NCI-H510A (cell line): ENCODE measurements around the gene IFIT2.
"Not testable (repeated sequence)": the region's sequence is repeated elsewhere in the genome, so short reads cannot be mapped to it uniquely, and the experiment has no call there.

Source experiments
- DNase-seq: peaks from one replicate; lab custom pipeline; 2025; lab: John Stamatoyannopoulos, UW

IFIT2 gene

DNA sequence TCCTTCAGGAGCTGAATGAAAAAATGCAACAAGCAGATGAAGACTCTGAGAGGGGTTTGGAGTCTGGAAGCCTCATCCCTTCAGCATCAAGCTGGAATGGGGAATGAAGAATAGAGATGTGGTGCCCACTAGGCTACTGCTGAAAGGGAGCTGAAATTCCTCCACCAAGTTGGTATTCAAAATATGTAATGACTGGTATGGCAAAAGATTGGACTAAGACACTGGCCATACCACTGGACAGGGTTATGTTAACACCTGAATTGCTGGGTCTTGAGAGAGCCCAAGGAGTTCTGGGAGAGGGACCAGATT, 5.4 kb downstream of the IFIT2 start:
- DNase-seq = no peak

DNA sequence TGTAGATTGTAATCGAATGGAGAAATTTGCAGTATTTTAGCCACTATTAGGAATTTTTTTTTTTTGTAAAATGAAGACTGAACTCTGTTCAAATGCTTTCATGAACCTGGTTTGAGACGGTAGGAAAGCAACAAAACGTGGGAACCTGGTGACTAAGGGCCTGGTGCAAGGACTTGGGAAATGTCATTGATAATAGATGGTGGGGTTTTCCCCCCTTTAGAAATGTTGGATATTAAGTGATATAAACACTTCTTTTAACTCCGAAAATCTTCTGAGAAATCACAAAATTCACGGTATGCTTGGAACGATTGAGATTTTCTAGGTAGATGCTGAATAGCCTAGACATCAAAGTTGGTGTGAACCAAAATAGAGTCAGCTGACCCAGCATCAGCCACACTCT, 6.4 kb downstream of the IFIT2 start:
- DNase-seq = no peak

DNA sequence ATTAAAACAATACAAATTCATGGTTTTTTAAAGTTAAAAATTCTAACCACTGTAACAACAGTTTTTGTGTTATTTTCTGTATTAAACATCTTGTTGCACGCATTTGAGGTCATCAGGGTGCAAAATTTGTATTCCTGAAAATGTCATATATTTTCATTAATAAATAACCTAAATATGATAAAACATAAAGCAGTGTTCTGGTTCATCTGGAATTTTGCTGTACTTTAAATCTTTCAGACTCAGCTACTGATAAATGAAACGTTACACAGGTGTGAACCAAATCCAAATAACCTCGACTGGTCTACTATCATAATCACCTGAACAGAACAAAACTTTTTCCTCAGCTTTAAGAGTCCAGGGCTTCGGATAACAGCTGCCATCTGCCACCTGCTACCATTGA, 6.9 kb downstream of the IFIT2 start:
- DNase-seq = no peak

DNA sequence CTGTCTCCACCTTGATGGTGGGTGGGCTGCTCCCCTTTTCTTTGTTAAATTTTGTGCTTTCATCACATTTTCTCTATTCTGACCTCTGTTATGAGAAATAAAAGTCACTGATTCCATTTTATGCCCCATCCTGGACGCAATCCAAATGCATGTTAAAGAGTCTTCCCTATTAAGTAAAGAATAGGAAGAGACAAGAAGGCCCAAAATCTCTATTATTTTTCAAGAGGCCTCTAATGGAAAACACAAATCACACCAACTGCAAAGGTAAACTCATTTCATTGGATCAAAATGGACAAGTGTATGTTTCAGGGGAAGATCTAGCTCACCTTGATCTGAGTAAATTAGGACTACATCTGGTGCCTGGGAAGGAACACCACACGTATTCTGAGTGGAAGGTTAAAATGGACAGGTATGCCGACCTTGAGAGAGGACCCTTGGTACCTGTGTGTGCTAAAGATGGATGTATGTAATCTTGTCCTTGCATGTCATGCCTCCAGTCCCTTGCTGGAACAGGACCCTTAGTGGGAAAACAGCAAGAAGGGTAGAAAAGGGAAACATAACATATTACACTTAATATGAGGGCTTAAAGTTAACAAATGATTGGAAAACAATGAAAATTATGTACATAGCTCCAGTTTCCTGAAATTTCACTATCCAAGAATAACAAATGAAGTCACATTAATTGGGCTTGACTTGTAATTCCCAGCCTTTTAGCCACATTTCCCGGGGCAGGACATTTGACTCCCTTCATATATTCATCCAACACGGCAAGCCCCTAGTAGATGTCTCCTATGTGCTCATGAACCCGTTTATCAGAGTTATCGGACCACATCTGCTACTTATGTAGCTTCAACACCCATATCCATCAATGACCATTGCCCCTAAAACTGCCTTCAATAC, 7.6 kb downstream of the IFIT2 start:
- DNase-seq = no peak

DNA sequence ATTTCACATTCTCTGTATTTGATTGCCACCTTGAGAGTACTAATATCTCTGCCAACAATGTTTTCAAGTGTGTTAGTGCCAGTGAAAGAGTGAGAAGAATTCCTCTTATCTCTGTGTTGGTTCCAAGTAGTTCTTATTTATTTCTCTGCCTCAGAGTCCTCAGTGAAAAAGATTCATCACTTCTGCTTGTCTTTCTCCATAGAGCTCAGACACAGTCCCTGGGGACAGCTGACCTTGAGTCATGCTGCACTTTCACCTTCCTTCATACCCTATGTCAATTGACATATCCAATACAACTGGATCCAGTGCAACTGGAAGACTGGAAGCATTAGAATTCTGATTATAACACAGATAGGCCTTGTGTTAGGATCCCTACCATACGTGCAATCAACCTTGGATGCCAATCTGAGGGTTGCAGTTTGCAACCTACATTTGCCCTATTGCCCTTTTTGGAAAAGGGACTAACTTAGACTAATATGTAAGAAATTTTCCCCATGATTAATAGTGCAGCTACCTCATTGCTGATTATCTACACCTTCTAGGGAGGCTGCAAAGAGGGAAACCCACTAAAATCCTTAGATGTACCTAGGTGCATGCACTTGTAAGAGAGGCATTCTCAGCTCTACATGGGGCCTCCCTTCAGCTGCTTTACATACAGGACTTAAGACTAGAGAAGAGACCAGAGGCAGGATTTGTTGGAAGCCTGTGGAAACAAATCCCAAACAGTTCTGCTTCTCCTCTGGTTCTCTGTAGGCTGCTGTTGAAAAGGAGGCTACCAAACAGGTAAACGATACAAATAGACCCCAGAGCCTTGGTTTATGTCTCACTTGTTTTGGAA, 8.4 kb downstream of the IFIT2 start:
- DNase-seq = no peak

DNA sequence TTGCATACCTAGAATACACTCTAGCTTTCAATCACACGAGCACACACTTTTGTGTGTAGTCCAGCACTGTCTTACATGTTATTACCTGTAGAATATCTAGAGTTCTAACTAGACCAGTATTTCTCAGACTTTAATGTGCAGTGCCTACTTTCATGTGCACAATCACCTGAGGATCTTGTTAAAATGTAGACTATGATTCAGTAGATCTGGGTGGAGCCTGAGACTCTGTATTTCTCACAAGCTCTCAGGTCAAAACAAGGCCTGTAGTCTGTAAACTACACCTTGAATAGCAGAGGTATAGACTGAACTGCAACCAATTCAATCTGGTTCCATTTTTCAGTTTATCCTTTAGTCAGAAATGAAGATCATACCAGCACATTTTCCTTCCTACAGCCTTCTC, 11.1 kb downstream of the IFIT2 start:
- DNase-seq = no peak

DNA sequence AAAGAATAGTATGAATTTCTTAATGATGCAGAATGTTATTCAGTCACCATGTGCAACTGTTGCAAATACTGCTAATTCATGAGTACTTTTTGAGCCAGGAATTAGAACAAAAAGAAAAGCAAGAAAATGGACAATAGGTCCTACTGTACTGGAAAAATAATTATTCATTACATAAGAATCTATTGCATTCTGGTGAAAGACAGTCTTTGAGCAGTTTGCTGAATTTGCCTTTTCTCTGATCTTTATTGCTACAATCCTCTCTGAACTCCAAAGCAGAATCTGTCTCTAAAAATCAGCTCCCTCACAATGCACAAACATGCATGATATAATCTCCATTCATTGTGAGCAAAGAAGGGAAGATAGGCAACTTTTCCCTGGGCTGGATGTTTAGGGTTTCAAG, 12.8 kb downstream of the IFIT2 start:
- DNase-seq = no peak

DNA sequence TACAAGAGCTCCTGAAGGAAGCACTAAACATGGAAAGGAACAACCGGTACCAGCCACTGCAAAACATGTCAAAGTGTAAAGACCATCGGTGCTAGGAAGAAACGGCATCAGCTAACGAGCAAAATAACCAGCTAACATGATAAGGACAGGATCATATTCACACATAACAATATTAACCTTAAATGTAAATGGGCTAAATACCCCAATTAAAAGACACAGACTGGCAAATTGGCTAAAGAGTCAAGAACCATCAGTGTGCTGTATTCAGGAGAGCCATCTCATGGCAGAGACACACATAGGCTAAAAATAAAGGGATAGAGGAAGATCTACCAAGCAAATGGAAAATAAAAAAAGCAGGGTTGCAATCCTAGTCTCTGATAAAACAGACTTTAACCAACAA, 16.2 kb downstream of the IFIT2 start:
- not testable (repeated sequence) for DNase-seq

DNA sequence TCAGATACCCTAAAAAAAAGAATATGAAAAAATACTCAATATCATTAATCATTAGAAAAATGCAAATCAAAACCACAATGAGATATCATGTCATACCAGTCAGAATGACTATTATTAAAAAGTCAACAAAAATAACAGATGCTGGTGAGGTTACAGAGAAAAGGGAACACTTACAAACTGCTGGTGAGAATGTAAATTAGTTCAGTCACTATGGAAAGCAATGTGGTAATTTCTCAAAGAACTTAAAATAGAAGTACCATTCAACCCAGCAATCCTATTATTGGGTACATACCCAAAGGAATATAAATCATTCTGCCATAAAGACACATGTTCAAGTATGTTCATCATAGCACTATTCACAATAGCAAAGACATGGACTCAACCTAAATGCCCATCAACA, 23.2 kb downstream of the IFIT2 start:
- not testable (repeated sequence) for DNase-seq

DNA sequence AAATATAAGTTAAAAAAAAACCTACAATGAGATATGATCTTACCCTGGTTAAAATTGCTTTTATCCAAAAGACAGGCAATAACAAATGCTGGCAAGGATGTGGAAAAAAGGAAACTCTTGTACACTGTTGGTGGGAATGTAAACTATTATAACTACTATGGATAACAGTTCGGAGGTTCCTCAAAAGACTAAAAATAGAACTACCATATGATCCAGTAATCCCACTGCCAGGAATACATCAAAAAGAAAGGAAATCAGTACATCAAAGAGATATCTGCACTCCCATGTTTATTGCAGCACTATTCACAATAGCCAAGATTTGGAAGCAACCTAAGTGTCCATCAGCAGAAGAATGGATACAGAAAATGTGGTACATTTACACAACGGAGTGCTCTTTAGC, 24.0 kb downstream of the IFIT2 start:
- not testable (repeated sequence) for DNase-seq

DNA sequence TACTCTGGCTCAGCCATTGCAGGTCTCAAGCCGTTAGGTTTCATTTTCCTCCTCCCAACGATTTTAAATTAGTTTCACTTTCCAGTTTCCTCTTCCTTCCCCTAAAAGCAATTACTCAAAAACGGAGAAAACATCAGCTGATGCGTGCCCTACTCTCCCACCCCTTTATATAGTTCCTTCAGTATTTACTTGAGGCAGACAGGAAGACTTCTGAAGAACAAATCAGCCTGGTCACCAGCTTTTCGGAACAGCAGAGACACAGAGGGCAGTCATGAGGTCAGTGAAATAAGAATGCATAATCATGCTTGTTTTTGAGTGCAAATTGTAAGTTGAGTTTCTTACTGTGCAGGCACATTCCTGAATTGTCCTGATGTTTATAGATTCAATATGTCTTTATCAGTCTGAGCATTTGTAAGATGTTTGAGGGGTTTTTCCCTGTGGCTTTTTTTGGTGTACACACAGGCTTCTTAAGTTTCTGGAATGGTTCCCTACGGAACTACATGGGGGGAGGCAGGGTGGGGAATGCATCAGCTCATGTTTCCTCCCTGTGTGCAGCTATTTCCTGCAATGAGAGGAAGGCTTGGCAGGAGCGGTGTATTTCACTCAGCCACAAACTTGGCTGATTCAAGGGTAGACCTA, 26.1 kb downstream of the IFIT2 start, which contains the start of gene IFIT3:
Gene IFIT3, plus strand, starts transcription at position 195 of the 639 bp plus-strand sequence. Its CDS starts 77 bp downstream, at position 272.
- DNase-seq = no peak

DNA sequence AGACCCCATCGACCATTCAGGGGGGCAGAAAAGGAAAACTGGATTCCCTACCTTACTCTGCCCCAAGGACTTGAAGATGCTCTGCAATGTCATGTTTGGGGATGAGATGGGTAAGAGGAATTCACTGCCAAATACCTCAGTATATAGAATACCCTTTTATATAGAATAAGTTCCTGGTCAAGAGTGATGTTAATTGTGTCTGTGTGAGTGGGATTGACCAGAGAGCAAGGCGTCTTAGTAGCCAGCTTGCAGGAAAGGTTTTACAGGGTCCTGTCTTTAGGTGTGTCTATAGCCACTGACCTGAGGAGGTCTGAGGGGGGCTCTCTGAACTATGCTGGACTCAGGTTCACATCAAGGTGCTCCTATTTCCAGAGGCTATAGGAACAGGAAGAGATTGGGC, 27.3 kb downstream of the IFIT2 start:
- DNase-seq = no peak

DNA sequence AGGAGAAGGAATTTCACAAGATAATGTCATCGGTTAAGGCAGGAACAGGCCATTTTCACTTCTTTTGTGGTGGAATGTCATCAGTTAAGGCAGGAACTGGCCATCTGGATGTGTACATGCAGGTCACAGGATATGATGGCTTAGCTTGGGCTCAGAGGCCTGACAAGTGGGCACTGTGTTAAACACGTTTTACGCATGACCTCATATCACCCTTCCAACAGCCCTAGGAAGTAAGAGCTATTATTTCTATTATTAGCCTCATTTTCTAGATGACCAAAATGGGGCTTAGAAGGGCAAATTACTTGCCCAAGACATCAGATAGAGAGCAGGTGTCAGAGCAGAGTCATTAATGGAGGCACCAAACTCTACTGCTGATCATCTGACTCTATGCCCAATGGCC, 28.2 kb downstream of the IFIT2 start:
- not testable (repeated sequence) for DNase-seq

DNA sequence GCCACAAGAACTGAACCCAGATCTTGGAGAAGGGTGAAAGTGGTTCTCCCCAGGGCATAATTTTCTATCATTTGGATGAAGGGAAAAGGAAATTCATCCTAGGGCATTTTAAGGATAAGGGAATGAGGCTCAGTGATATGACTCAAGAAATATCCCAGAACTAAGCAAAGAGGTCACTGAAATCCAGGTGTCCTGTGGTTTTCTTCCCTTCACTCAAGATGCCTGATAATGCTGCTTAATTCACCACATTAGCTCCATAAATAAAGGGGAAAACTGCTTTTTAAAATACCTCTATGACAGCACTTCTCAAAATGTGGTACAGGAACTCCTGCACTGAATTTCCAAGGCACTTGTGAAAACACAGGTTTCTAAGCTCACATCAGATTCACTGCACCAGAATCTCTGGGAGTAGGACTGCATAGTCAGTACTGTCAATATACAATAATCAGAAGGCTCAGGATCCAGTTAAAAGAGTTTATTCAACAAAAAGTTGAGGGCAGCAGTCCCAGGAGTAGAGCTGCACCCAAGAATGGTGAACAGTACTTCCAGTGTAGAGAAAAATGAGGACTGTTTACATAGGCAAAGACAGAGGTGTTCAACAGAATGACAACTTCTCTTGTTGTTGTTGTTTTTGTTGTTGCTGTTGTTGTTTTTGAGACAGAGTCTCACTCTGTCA, 28.8 kb downstream of the IFIT2 start:
- no peak for DNase-seq

DNA sequence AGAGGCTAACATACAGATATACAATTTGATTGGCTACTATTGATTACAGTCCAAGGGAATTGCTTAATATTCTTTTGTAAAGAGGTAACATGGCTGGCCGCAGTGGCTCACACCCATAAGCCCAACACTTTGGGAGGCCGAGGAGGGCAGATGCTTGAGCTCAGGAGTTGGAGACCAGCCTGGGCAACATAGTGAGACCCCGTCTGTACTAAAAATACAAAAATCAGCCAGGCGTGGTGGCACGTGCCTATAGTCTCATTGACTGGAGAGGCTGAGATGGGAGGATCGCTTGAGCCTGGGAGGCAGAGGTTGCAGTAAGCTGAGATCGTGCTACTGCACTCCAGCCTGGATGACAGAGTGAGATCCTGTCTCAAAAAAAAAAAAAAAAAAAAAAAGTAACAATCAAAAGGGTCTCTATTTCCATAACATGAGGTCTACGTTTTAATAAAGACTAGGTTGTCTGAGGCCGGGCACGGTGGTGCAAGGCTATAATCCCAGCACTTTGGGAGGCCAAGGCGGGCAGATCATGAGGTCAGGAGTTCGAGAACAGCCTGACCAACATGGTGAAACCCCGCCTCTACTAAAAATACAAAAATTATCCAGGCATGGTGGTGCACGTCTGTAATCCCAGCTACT, 29.8 kb downstream of the IFIT2 start:
- DNase-seq = not testable (repeated sequence)

DNA sequence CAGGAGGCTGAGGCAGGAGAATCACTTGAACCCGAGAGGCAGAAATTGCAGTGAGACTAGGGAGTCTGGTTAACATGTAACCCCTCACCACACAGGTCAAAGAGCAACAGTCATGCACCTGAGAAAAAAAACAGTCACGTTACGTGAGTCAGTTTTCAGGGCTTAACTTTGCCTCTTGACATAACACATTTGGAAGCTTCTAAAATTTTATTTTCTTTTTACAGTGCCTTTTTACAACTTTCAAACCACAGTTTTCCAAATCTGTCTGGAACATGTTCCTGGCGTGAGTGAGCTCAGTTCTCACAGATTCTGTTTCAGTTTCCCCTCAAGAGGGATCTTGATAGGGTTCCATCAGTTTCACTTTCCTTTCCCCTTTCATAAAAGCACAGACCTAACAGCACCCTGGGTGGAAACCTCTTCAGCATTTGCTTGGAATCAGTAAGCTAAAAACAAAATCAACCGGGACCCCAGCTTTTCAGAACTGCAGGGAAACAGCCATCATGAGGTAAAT, 30.3 kb downstream of the IFIT2 start:
- DNase-seq = no peak

DNA sequence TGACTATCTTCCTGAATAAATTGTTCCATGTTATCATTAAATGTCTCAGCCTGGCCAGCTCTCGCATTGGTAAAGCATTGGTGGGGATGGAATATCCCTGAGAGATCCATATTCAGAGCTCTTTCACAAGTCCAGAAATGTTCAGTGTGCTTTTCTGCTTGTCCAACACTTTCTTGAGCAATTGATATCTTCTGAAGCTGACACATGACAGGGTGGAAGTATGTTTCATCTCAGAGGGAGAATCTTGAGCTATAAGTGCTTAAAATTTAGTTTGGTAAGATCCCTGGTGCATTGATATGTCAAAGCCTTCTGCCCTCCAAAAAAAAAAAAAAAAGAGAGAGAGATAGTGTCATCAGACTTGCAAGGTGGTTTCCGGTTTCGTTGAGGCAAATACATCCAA, 33.4 kb downstream of the IFIT2 start:
- no peak for DNase-seq

DNA sequence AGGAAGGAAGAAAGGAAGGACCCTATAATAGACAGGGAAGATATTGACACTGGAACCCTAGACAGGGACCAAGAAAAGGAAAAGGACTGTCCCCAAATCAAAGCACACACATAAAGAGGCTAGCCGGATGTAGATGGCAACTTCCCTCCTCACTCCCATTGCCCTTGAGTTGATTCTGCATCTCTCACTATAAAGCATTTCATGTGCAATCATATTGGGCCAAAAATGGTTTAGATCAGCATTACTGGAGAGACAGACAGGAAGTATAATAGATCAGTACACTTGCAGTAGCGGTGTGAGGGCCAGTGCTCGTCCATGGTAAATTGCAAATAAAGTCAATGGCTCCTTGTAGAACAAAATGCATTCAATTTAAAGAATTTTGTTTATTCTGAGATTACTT, 34.4 kb downstream of the IFIT2 start:
- DNase-seq = no peak

DNA sequence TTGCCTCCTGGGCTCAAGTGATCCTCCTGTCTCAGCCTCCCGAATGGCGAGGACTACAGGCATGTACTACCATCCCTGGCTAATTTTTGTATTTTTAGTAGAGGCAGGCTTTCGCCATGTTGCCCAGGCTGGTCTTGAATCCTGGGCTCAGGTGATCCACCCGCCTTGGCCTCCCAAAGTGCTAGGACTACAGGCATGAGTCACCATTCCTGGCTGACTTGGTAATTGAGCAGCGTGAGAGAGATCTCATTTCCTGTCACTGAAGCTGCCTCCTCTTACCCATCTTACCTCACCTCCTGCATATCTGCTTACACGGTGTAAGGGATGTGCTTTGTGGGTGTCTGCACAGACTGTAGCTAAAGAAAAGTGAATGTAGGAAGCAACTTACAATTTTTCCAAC, 35.6 kb downstream of the IFIT2 start:
- DNase-seq = no peak

DNA sequence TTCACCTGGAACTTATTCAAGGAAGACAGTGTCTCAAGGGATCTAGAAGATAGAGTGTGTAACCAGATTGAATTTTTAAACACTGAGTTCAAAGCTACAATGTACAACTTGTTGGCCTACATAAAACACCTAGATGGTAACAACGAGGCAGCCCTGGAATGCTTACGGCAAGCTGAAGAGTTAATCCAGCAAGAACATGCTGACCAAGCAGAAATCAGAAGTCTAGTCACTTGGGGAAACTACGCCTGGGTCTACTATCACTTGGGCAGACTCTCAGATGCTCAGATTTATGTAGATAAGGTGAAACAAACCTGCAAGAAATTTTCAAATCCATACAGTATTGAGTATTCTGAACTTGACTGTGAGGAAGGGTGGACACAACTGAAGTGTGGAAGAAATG, 36.9 kb downstream of the IFIT2 start:
- DNase-seq = no peak

DNA sequence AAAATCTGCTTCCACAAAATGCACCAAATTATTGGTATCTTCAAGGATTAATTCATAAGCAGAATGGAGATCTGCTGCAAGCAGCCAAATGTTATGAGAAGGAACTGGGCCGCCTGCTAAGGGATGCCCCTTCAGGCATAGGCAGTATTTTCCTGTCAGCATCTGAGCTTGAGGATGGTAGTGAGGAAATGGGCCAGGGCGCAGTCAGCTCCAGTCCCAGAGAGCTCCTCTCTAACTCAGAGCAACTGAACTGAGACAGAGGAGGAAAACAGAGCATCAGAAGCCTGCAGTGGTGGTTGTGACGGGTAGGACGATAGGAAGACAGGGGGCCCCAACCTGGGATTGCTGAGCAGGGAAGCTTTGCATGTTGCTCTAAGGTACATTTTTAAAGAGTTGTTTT, 38.0 kb downstream of the IFIT2 start:
- no peak for DNase-seq
